H7 (cell line): ENCODE measurements around the gene STRIP2. TPM values are rescaled to one million over a fixed set of nuclear protein-coding genes. Genes with fewer than 3 reads are reported as not detected.
"Not testable (repeated sequence)": the region's sequence is repeated elsewhere in the genome, so short reads cannot be mapped to it uniquely, and the experiment has no call there.

Experiments
- DNase-seq: peaks from one replicate; pipeline ENCODE4 v3.0.0; 2012
- H3K27me3 ChIP-seq: 2 replicates; pipeline ENCODE4 v1.6.0; 2011; ENCODE audit warnings: mild to moderate bottlenecking, low read length; ENCODE audit not compliant: control insufficient read depth, insufficient read depth
- H3K36me3 ChIP-seq: replicated peaks from 2 replicates; pipeline ENCODE4 v1.5.1; 2011; ENCODE audit warnings: low read length; ENCODE audit not compliant: control insufficient read depth, insufficient read depth
- H3K4me3 ChIP-seq: 2 replicates; pipeline ENCODE4 v1.5.1; 2011; ENCODE audit warnings: low read depth, mild to moderate bottlenecking, control low read depth, low read length, moderate library complexity; ENCODE audit not compliant: insufficient read depth
- total RNA-seq: library from RNA; depleted of rRNA; stranded (reverse); fragments of >200 nt; shearing (Covaris generic); gene quantifications from 2 replicates; pipeline ENCODE4 v1.2.3, GENCODE V29; 2014

STRIP2 gene
- total RNA-seq, 1 experiment from 2014 or later, result 5.1 TPM

GRCh38 chr7:129401228-129401966 lies 32.8 kb upstream of the STRIP2 start:
- no peaks in the 10 kb centered on the region for H3K27me3 ChIP-seq
- no peak for DNase-seq
- no peak overlapping the region for H3K4me3 ChIP-seq
- no peaks in the 10 kb centered on the region; the same call in none of the 2 replicates for H3K36me3 ChIP-seq

- no peak overlapping the region for H3K4me3 ChIP-seq
- peak; percentile 10 for DNase-seq
Measured at GRCh38 chr7:129401967-129402860, 32.0 kb upstream of the STRIP2 start.

DNA sequence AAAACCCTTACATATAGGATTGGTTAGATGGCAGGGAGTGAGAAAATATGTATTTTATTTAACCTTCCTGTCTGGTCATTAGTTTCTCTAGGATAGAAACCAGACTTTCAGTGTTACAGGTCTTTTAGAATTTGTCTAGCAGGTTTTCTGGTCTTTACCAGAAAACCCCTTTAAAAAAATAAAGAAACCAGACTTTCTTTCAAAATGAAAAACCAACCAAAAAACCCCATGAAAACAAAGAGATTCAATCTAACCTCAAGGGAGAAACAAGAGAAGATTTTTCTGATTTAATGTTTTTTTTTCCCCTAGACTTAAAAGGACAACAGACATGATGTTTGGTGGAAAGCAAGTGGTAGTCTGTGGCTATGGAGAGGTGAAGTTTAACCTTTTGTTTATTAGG lies 28.7 kb upstream of the STRIP2 start:
- Histone ChIP-seq H3K36me3 (no peaks in the 10 kb centered on the region; the same call in none of the 2 replicates), H3K4me3 (no peak overlapping the region), H3K27me3 (no peaks in the 10 kb centered on the region)
- no peak for DNase-seq

More at GRCh38 chr7:129401967-129402860, 32.0 kb upstream of the STRIP2 start:
- no peaks in the 10 kb centered on the region; the same call in none of the 2 replicates for H3K36me3 ChIP-seq
- H3K27me3 ChIP-seq, result no peaks in the 10 kb centered on the region

DNA sequence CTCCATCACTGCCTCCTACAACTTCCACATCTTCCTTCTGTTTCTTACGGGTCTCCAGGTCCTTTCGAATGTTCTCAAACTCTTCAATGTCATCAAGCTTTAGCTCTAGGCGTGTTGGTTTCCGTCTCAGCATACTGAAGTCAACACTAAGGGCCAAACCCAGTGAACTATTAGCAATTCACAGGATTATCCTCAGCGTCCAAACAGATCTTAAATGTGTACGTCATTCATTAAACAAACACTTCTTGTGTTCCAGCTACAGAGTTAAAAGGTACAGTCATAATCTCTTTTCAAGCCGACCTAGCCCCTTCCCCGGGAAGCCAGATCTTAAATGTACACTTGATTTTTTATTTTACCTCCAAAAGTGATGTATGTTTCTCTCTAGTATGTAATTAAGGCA lies 24.0 kb upstream of the STRIP2 start:
- H3K4me3 ChIP-seq, DNase-seq, H3K36me3 ChIP-seq, H3K27me3 ChIP-seq: not testable (repeated sequence)

DNA sequence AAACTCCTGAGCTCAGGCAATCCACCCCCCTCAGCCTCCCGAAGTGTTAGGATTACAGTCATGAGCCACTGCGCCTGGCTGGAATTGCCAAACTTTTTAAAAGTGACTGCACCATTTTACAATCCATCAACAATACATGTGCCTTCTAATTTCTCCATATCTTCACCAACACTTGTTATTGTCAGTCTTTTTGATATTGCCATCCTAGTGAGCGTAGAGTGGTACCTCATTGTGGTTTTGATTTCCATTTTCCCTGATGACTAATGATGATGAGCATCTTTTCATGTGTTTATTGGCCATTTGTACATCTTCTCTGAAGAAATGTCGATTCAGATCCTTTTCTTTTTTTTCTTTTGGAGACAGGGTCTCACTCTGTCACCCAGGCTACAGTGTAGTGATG lies 21.7 kb upstream of the STRIP2 start:
- Histone ChIP-seq H3K27me3 (no peaks in the 10 kb centered on the region), H3K36me3 (peaks cover 2% of the 10 kb centered on the region; the same call in 1 of the 2 replicates), H3K4me3 (no peak overlapping the region)
- no peak for DNase-seq

GRCh38 chr7:129417073-129417472 lies 17.2 kb upstream of the STRIP2 start:
- H3K27me3 ChIP-seq, result no peaks in the 10 kb centered on the region
- no peak overlapping the region for H3K4me3 ChIP-seq
- peaks cover 2% of the 10 kb centered on the region; the same call in 1 of the 2 replicates for H3K36me3 ChIP-seq
- no peak for DNase-seq

GRCh38 chr7:129421717-129422250 lies 12.4 kb upstream of the STRIP2 start:
- peaks cover 5% of the 10 kb centered on the region for H3K36me3 ChIP-seq
- H3K4me3 ChIP-seq, result no peak overlapping the region
- no peak for DNase-seq
- H3K27me3 ChIP-seq, result no peaks in the 10 kb centered on the region

- Histone ChIP-seq H3K4me3 (no peak overlapping the region), H3K36me3 (peaks cover 5% of the 10 kb centered on the region), H3K27me3 (no peaks in the 10 kb centered on the region)
- DNase-seq, result no peak
Measured at GRCh38 chr7:129422727-129423126, 11.5 kb upstream of the STRIP2 start.

GRCh38 chr7:129423700-129424410 lies 10.4 kb upstream of the STRIP2 start:
- H3K36me3 ChIP-seq, result peaks cover 5% of the 10 kb centered on the region
- H3K4me3 ChIP-seq, result no peak overlapping the region
- no peak for DNase-seq
- no peaks in the 10 kb centered on the region for H3K27me3 ChIP-seq

- H3K36me3 ChIP-seq, result peaks cover 5% of the 10 kb centered on the region
- H3K4me3 ChIP-seq, result no peak overlapping the region
- DNase-seq, result no peak
- no peaks in the 10 kb centered on the region for H3K27me3 ChIP-seq
Measured at GRCh38 chr7:129426482-129426881, 7.8 kb upstream of the STRIP2 start.

- no peak for DNase-seq
- Histone ChIP-seq H3K27me3 (peaks cover 2% of the 10 kb centered on the region; the same call in 1 of the 2 replicates), H3K4me3 (no peak overlapping the region), H3K36me3 (peaks cover 5% of the 10 kb centered on the region)
Measured at GRCh38 chr7:129427526-129428045, 6.6 kb upstream of the STRIP2 start.

DNA sequence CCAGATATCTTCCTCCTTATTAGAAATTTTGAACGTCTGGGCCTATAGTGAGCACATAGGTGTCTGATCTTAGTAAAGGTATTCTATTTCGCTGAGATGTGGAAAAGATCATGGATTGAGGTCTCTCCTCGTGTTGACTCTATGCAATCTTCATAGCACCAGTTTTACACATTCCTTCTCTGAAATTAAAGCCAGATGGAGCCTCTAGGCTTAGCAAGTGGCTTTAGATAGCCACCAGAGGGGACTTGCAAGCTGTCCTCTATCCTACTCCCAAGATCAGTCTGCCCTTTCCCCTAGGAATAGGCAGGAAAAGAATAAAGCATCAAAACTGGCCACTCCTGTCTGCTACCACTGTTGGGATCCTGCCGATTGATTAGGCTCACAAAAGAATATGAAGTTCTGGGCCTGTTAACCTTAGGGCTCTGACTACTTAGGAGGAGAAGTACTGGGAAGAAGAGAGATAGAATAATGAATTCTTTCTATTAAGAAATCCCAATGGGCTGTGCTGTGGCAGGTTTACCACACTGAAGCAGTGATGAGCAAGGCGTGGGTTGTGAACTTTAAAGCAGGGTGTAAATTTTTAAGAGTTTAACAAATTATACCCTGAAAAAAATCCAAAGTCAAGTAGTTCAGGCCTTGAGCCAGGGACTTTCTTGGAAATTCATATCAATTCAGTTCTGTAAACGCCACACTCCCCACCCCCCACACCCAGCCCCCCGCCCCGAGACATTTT lies 2.2 kb upstream of the STRIP2 start:
- peaks cover 14% of the 10 kb centered on the region for H3K27me3 ChIP-seq
- no peaks in the 10 kb centered on the region; the same call in 1 of the 2 replicates for H3K36me3 ChIP-seq
- DNase-seq, result no peak
- H3K4me3 ChIP-seq, result no peak overlapping the region

- peak overlapping the region; percentile 85 for H3K4me3 ChIP-seq
- peaks cover 14% of the 10 kb centered on the region for H3K27me3 ChIP-seq
- DNase-seq, result peak; percentile 83
- no peaks in the 10 kb centered on the region; the same call in 1 of the 2 replicates for H3K36me3 ChIP-seq
Measured at GRCh38 chr7:129434675-129435318, 565 bp downstream of the STRIP2 start.
